ENCODE results near the gene GHDC. TPM values are rescaled to one million over a fixed set of nuclear protein-coding genes. Genes with fewer than 3 reads are reported as not detected.

Gene GHDC
- total RNA-seq, 3 donors from 2014 or later, result 29.1 to 53.0 (median 33.1) TPM

- TF ChIP-seq POLR2AphosphoS5 (IDR thresholded peaks at IDR 0.05), result no peak
- TF ChIP-seq POLR2A (IDR thresholded peaks at IDR 0.05), result no peak
- TF ChIP-seq, protein P1, sequence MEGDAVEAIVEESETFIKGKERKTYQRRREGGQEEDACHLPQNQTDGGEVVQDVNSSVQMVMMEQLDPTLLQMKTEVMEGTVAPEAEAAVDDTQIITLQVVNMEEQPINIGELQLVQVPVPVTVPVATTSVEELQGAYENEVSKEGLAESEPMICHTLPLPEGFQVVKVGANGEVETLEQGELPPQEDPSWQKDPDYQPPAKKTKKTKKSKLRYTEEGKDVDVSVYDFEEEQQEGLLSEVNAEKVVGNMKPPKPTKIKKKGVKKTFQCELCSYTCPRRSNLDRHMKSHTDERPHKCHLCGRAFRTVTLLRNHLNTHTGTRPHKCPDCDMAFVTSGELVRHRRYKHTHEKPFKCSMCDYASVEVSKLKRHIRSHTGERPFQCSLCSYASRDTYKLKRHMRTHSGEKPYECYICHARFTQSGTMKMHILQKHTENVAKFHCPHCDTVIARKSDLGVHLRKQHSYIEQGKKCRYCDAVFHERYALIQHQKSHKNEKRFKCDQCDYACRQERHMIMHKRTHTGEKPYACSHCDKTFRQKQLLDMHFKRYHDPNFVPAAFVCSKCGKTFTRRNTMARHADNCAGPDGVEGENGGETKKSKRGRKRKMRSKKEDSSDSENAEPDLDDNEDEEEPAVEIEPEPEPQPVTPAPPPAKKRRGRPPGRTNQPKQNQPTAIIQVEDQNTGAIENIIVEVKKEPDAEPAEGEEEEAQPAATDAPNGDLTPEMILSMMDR (IDR thresholded peaks at IDR 0.05), result no peak
- Histone ChIP-seq H3K27me3 (no peaks in the 10 kb centered on the region), H3K36me3 (no peaks in the 10 kb centered on the region), H3K4me1 (no peaks in the 10 kb centered on the region), H3K4me3 (no peak overlapping the region), H3K27ac (no peak overlapping the region), H3K9me3 (no peaks in the 10 kb centered on the region)
- DNase-seq (ENCODE audit: low spot score in 2 of 2), result no peak
- intact Hi-C loops (cut with DNase I; ENCODE audit: low total_unique reads), result no loop called here
These were observed 7.9 kb upstream of the GHDC start for GRCh38 chr17:42202159-42202558.

DNA sequence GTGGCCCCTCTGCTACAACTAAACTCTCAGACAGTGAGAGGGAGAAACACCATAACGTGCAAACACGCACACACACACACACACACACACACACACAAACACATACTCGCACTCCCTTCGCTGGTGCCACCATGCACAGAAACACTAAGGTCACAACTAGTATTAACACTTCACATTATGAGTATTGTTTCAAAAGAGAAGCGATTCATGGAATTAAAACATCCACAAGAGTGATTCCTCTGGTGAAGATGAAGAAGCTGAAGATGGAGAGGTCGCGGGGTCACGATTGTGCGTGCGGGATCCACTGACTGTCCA is 7.1 kb upstream of the GHDC start:
- intact Hi-C loops (cut with DNase I; ENCODE audit: low total_unique reads), result no loop called here
- DNase-seq (ENCODE audit: low spot score in 2 of 2), result no peak
- Histone ChIP-seq H3K4me1 (no peaks in the 10 kb centered on the region), H3K36me3 (no peaks in the 10 kb centered on the region), H3K4me3 (no peak overlapping the region), H3K27me3 (no peaks in the 10 kb centered on the region), H3K27ac (no peak overlapping the region), H3K9me3 (no peaks in the 10 kb centered on the region)
- no peak for TF ChIP-seq POLR2AphosphoS5 (IDR thresholded peaks at IDR 0.05)
- TF ChIP-seq, protein P1 (IDR thresholded peaks at IDR 0.05), result no peak

DNA sequence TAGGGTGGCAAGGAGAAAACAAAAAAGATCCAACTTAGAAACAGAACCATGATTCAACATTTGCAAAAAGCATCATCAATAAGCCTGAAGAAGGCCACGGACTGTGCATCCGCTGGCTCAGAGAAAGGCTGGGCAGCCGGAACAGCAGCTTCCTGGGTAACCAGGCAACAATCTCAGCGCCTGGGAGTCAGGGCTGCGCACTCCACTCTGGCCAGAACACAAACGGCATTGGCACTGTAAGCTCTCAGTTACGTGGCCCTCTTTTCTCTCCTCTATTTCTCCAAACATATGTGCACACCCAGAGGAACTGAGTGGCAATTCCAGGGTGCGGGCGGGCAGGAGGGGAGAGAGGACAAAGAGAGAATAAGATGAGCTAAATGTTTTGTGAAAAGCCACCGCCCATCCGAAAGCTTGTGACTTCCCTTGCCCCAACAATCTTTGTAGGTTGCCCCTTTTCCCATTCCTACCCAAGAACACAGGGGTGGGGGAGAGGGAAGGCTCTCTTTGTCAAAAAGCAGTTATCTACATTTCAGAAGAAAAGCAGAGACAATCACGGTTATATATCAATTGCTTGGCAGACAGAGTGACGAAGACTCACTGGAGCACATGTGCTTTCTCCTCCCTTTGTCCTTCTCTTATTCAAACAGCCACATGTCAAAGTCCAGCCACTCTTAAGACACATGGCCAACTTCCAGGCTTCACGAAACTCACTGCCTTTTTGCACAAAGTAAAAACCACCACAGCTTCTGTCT is 6.6 kb upstream of the GHDC start:
- TF ChIP-seq, protein P1 (IDR thresholded peaks at IDR 0.05), result no peak
- TF ChIP-seq POLR2A (IDR thresholded peaks at IDR 0.05), result no peak
- no peak for TF ChIP-seq POLR2AphosphoS5 (IDR thresholded peaks at IDR 0.05)
- intact Hi-C loops (cut with DNase I; ENCODE audit: low total_unique reads), result no loop called here
- Histone ChIP-seq H3K27me3 (no peaks in the 10 kb centered on the region), H3K27ac (no peak overlapping the region), H3K4me1 (no peaks in the 10 kb centered on the region), H3K9me3 (no peaks in the 10 kb centered on the region), H3K36me3 (no peaks in the 10 kb centered on the region), H3K4me3 (no peak overlapping the region)
- DNase-seq (ENCODE audit: low spot score in 2 of 2), result no peak

GRCh38 chr17:42199416-42200011 is 5.2 kb upstream of the GHDC start:
- Histone ChIP-seq H3K4me3 (no peak overlapping the region), H3K9me3 (no peaks in the 10 kb centered on the region), H3K27me3 (no peaks in the 10 kb centered on the region), H3K4me1 (no peaks in the 10 kb centered on the region), H3K36me3 (no peaks in the 10 kb centered on the region), H3K27ac (no peak overlapping the region)
- no peak for DNase-seq (ENCODE audit: low spot score in 2 of 2)
- intact Hi-C loops (cut with DNase I; ENCODE audit: low total_unique reads), result no loop called here
- TF ChIP-seq POLR2AphosphoS5 (IDR thresholded peaks at IDR 0.05), result no peak
- TF ChIP-seq, protein P1 (IDR thresholded peaks at IDR 0.05), result no peak
- TF ChIP-seq POLR2A (IDR thresholded peaks at IDR 0.05), result no peak

GRCh38 chr17:42198897-42199296 is 4.6 kb upstream of the GHDC start:
- intact Hi-C loops (cut with DNase I; ENCODE audit: low total_unique reads), result no loop called here
- H3K27me3 ChIP-seq, result no peaks in the 10 kb centered on the region
- DNase-seq (ENCODE audit: low spot score in 2 of 2), result no peak
- H3K36me3 ChIP-seq, result no peaks in the 10 kb centered on the region
- H3K9me3 ChIP-seq, result no peaks in the 10 kb centered on the region
- no peak overlapping the region for H3K27ac ChIP-seq
- no peaks in the 10 kb centered on the region for H3K4me1 ChIP-seq
- H3K4me3 ChIP-seq, result no peak overlapping the region
- TF ChIP-seq, protein P1 (IDR thresholded peaks at IDR 0.05), result no peak
- no peak for TF ChIP-seq POLR2A (IDR thresholded peaks at IDR 0.05)
- no peak for TF ChIP-seq POLR2AphosphoS5 (IDR thresholded peaks at IDR 0.05)
